ENCODE results near the gene TTLL5. TPM values are rescaled to one million over a fixed set of nuclear protein-coding genes. Genes with fewer than 3 reads are reported as not detected.
A peak's percentile ranks its signal among the peaks of the same experiment; 100 is the strongest.

Gene TTLL5
- total and polyA plus RNA-seq, 10 of the 15 experiments (the other 5 are each of a cell fraction or from before 2014, with no cell fraction given) = 3.2 to 25.9 (median 13.8) TPM

GRCh38 chr14:75709207-75709812 is 48.3 kb downstream of the TTLL5 start (continued):
- TF ChIP-seq, protein P1, sequence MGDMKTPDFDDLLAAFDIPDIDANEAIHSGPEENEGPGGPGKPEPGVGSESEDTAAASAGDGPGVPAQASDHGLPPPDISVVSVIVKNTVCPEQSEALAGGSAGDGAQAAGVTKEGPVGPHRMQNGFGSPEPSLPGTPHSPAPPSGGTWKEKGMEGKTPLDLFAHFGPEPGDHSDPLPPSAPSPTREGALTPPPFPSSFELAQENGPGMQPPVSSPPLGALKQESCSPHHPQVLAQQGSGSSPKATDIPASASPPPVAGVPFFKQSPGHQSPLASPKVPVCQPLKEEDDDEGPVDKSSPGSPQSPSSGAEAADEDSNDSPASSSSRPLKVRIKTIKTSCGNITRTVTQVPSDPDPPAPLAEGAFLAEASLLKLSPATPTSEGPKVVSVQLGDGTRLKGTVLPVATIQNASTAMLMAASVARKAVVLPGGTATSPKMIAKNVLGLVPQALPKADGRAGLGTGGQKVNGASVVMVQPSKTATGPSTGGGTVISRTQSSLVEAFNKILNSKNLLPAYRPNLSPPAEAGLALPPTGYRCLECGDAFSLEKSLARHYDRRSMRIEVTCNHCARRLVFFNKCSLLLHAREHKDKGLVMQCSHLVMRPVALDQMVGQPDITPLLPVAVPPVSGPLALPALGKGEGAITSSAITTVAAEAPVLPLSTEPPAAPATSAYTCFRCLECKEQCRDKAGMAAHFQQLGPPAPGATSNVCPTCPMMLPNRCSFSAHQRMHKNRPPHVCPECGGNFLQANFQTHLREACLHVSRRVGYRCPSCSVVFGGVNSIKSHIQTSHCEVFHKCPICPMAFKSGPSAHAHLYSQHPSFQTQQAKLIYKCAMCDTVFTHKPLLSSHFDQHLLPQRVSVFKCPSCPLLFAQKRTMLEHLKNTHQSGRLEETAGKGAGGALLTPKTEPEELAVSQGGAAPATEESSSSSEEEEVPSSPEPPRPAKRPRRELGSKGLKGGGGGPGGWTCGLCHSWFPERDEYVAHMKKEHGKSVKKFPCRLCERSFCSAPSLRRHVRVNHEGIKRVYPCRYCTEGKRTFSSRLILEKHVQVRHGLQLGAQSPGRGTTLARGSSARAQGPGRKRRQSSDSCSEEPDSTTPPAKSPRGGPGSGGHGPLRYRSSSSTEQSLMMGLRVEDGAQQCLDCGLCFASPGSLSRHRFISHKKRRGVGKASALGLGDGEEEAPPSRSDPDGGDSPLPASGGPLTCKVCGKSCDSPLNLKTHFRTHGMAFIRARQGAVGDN (IDR thresholded peaks at IDR 0.05) = no peak
- TF ChIP-seq SREBF2 (IDR thresholded peaks at IDR 0.05; ENCODE audit: low read length) (no peak), PML (IDR thresholded peaks at IDR 0.05; ENCODE audit: low read length) (no peak), CTCF (IDR thresholded peaks at IDR 0.05 in 2 of 3, conservative IDR thresholded peaks at IDR 0.05 in 1 of 3; ENCODE audit: control insufficient read depth in 2 of 3, extremely low read depth in 1 of 3, insufficient read depth in 1 of 3, low read depth in 3 of 3, low read length in 3 of 3) (peak; percentile 75 to 81 (median 81)), ATF7 (IDR thresholded peaks at IDR 0.05; ENCODE audit: low read depth) (no peak), CREM (IDR thresholded peaks at IDR 0.05; ENCODE audit: low read depth) (no peak), ELK1 (IDR thresholded peaks at IDR 0.05; ENCODE audit: low read depth, low read length) (no peak), SREBF1 (IDR thresholded peaks at IDR 0.05; ENCODE audit: low read length) (no peak), ETV6 (conservative IDR thresholded peaks at IDR 0.05 in 1 of 2, IDR thresholded peaks at IDR 0.05 in 1 of 2; ENCODE audit: borderline replicate concordance in 1 of 2, low read depth in 1 of 2) (no peak), NFIC (IDR thresholded peaks at IDR 0.05; ENCODE audit: low read depth, low read length) (no peak), SMC3 (IDR thresholded peaks at IDR 0.05; ENCODE audit: borderline replicate concordance, low read length) (peak; percentile 65), MYB (IDR thresholded peaks at IDR 0.05; ENCODE audit: borderline replicate concordance, low read depth, low read length) (no peak), POLR2AphosphoS5 (IDR thresholded peaks at IDR 0.05; ENCODE audit: low read length) (no peak), REST (IDR thresholded peaks at IDR 0.05; ENCODE audit: low read depth, low read length) (no peak)
- TF ChIP-seq, protein P2, sequence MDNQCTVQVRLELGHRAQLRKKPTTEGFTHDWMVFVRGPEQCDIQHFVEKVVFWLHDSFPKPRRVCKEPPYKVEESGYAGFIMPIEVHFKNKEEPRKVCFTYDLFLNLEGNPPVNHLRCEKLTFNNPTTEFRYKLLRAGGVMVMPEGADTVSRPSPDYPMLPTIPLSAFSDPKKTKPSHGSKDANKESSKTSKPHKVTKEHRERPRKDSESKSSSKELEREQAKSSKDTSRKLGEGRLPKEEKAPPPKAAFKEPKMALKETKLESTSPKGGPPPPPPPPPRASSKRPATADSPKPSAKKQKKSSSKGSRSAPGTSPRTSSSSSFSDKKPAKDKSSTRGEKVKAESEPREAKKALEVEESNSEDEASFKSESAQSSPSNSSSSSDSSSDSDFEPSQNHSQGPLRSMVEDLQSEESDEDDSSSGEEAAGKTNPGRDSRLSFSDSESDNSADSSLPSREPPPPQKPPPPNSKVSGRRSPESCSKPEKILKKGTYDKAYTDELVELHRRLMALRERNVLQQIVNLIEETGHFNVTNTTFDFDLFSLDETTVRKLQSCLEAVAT (IDR thresholded peaks at IDR 0.05) = peak; percentile 93
